Endothelial cell of umbilical vein (primary cell): Measurements from ENCODE around the gene NANOS3. TPM values are rescaled to one million over a fixed set of nuclear protein-coding genes. Genes with fewer than 3 reads are reported as not detected.

Experiments used
- BruUV-seq: library from RNA; stranded (reverse); fragments of 400-500 nt; replicated peaks from 2 replicates; lab custom pipeline; 2021; lab: Mats Ljungman, UMichigan
- CTCF ChIA-PET: fragments of 300-600, 350-600 bp; sonication (Branson Sonifier 250); formaldehyde crosslinking; loops from one replicate; lab custom pipeline; 2021; ENCODE audit warnings: antibody characterized with exemption, inconsistent platforms; lab: Charles Lee
- POLR2A ChIA-PET: fragments of 300-600, 350-600 bp; sonication (Branson Sonifier 250); formaldehyde crosslinking; loops from one replicate; lab custom pipeline; 2021; ENCODE audit warnings: antibody characterized with exemption, inconsistent platforms; lab: Charles Lee
- DNase-seq: peaks from one replicate; pipeline ENCODE4 v3.0.0-alpha.2; 2011; ENCODE audit warnings: low read depth, low spot score
- FAIRE-seq: peaks from 2 replicates; lab custom pipeline; 2011; peaks lifted over from hg19 to GRCh38; lab: Jason Lieb, UNC
- H2AFZ ChIP-seq: 2 replicates; pipeline ENCODE4 v1.6.0; 2012; ENCODE audit warnings: low read depth, low read length, control low read depth, inconsistent platforms
- H3K27ac ChIP-seq: 2 replicates; pipeline ENCODE4 v1.5.1; 2011; ENCODE audit warnings: low read depth, mild to moderate bottlenecking, control low read depth, low read length, moderate library complexity; ENCODE audit not compliant: insufficient read depth
- H3K27me3 ChIP-seq, 2 experiments: 2 replicates each; pipeline versions ENCODE4 v1.6.0 to v1.6.1; 2011; ENCODE audit warnings: low read length in 2 of 2, mixed read lengths in 1 of 2; ENCODE audit not compliant: control insufficient read depth in 2 of 2, insufficient read depth in 2 of 2
- H3K36me3 ChIP-seq, 2 experiments: 2 replicates in 1 of 2; 3 replicates in 1 of 2; pipeline ENCODE4 v1.5.1; 2011; ENCODE audit warnings: low read length in 2 of 2, mild to moderate bottlenecking in 1 of 2, moderate library complexity in 1 of 2; ENCODE audit not compliant: control insufficient read depth in 2 of 2, insufficient read depth in 2 of 2; ENCODE audit errors: extremely low read depth in 1 of 2
- H3K4me1 ChIP-seq: 3 replicates; pipeline ENCODE4 v1.5.1; 2011; ENCODE audit warnings: mild to moderate bottlenecking, low read length; ENCODE audit not compliant: control insufficient read depth, insufficient read depth; ENCODE audit errors: extremely low read depth
- H3K4me2 ChIP-seq: 2 replicates; pipeline ENCODE4 v1.6.1; 2011; ENCODE audit warnings: low read length, control low read depth, mixed read lengths; ENCODE audit not compliant: insufficient read depth
- H3K4me3 ChIP-seq, 3 experiments: fragments of 200-600 bp in 1 of 3; sonication (generic), shearing (Covaris generic) in 1 of 3; replicated peaks in 1 of 3; 2 replicates each; pipeline ENCODE4 v1.5.1; 2011 to 2016; ENCODE audit warnings: control low read depth in 3 of 3, low read length in 3 of 3, mild to moderate bottlenecking in 2 of 3, inconsistent platforms in 1 of 3, low read depth in 1 of 3, moderate library complexity in 1 of 3; ENCODE audit not compliant: insufficient read depth in 1 of 3
- H3K79me2 ChIP-seq: 2 replicates; pipeline ENCODE4 v1.6.0; 2012; ENCODE audit warnings: low read length, inconsistent platforms; ENCODE audit not compliant: control insufficient read depth, insufficient read depth
- H3K9ac ChIP-seq: replicated peaks from 2 replicates; pipeline ENCODE3; 2011; ENCODE audit warnings: low read length, control low read depth; ENCODE audit not compliant: insufficient read depth; ENCODE audit errors: extremely low read depth
- H3K9me1 ChIP-seq: replicated peaks from 3 replicates; pipeline ENCODE4 v1.6.0; 2011; ENCODE audit warnings: mild to moderate bottlenecking, low read length; ENCODE audit not compliant: control insufficient read depth, insufficient read depth; ENCODE audit errors: extremely low read depth
- H3K9me3 ChIP-seq: replicated peaks from 2 replicates; pipeline ENCODE4 v1.5.1; 2012; ENCODE audit warnings: low read length, inconsistent platforms; ENCODE audit not compliant: control insufficient read depth, insufficient read depth
- H4K20me1 ChIP-seq: replicated peaks from 2 replicates; pipeline ENCODE3; 2011; ENCODE audit warnings: mild to moderate bottlenecking, low read length; ENCODE audit not compliant: control insufficient read depth, insufficient read depth; ENCODE audit errors: extremely low read depth
- CTCF ChIP-seq, 2 donors: IDR thresholded peaks; 1 replicate in 1 of 2; 2 replicates in 1 of 2; pipeline ENCODE4 v1.5.1; 2011; ENCODE audit warnings: low read length in 2 of 2, mild to moderate bottlenecking in 2 of 2, moderate library complexity in 2 of 2, control low read depth in 1 of 2, inconsistent platforms in 1 of 2, low read depth in 1 of 2; ENCODE audit not compliant: insufficient read depth in 1 of 2; ENCODE audit errors: extremely low read depth in 1 of 2
- EZH2 ChIP-seq: IDR thresholded peaks from 2 replicates; pipeline ENCODE4 v1.6.1; 2012; ENCODE audit warnings: borderline replicate concordance, low read depth, mild to moderate bottlenecking, moderate library complexity, low read length, inconsistent platforms; ENCODE audit not compliant: severe bottlenecking
- FOS ChIP-seq: IDR thresholded peaks from 2 replicates; pipeline ENCODE4 v1.6.1; 2011; ENCODE audit warnings: mild to moderate bottlenecking, low read length, moderate library complexity, borderline replicate concordance; ENCODE audit not compliant: insufficient read depth
- GATA2 ChIP-seq: IDR thresholded peaks from 2 replicates; pipeline ENCODE4 v1.7.0; 2011; ENCODE audit warnings: low read depth, mild to moderate bottlenecking, moderate library complexity, mixed read lengths, low read length; ENCODE audit not compliant: insufficient read length, insufficient read depth
- JUN ChIP-seq: IDR thresholded peaks from 2 replicates; pipeline ENCODE4 v1.6.1; 2011; ENCODE audit warnings: borderline replicate concordance, low read depth; ENCODE audit not compliant: insufficient read length, insufficient read depth
- MAX ChIP-seq: IDR thresholded peaks from 2 replicates; pipeline ENCODE4 v1.6.1; 2011; ENCODE audit not compliant: insufficient read depth, insufficient read length
- MYC ChIP-seq: IDR thresholded peaks from one replicate; pipeline ENCODE4 v1.6.1; 2011; ENCODE audit warnings: mild to moderate bottlenecking, low read depth, low read length
- POLR2A ChIP-seq: IDR thresholded peaks from 2 replicates; pipeline ENCODE4 v1.6.1; 2012; ENCODE audit warnings: low read depth, mild to moderate bottlenecking, control low read depth, low read length
- POLR2AphosphoS5 ChIP-seq: IDR thresholded peaks from 2 replicates; pipeline ENCODE4 v1.6.1; 2012; ENCODE audit warnings: low read depth, mild to moderate bottlenecking, control low read depth, low read length, moderate library complexity; ENCODE audit not compliant: insufficient read depth
- dilution Hi-C: fragments of 300-500 bp; cut with MboI; formaldehyde crosslinking; loops from one replicate; pipeline ENCODE4 v1.15.0; 2019; ENCODE audit warnings: low sequenced_read_pairs; ENCODE audit not compliant: extremely low pct_ligation_motif_present
- intact Hi-C: fragments of 100-400 bp; cut with micrococcal nuclease; formaldehyde crosslinking; loops from one replicate; pipeline ENCODE4 v1.10.0; 2022
- polyA plus RNA-seq, 4 experiments: library from polyadenylated mRNA; depleted of rRNA in 3 of 4; stranded (reverse) in 3 of 4; unstranded in 1 of 4; fragments of >200 nt; gene quantifications; 2 replicates each; pipeline versions ENCODE4 v1.2.1 to v1.2.3, GENCODE V29; 2011 to 2012; ENCODE audit warnings: missing spikeins in 1 of 4
- total RNA-seq: library from RNA; stranded (reverse); gene quantifications from 2 replicates; pipeline ENCODE4 v1.2.3, GENCODE V29; 2021

NANOS3 gene
- total and polyA plus RNA-seq, 2 donors (not counting 3 experiments of a cell fraction or from before 2014, with no cell fraction given), result 1.0 to 4.4 TPM

GRCh38 chr19:13883516-13884064, 6.7 kb downstream of the NANOS3 start:
- no peak overlapping the region for H3K27ac ChIP-seq
- dilution Hi-C loops, result no loop called here
- H2AFZ ChIP-seq, result no peak overlapping the region
- intact Hi-C loops, result loop anchor here (5.0 kb wide), 2 partner anchors 174 to 464 kb away; no protein-coding TSS in a partner anchor
- H3K9me3 ChIP-seq, result no peaks in the 10 kb centered on the region
- H3K4me1 ChIP-seq, result peaks cover 5% of the 10 kb centered on the region
- no peaks in the 10 kb centered on the region for H3K79me2 ChIP-seq
- no peak overlapping the region for H3K4me2 ChIP-seq
- no TSS peak for BruUV-seq
- CTCF ChIA-PET, result interaction anchor here (1.0 to 8.1 kb wide), 5 partner anchors 159 to 465 kb away, joined by 3 to 74 read pairs (median 8); partner anchors contain the start of gene MISP3
- TF ChIP-seq MAX (no peak), POLR2AphosphoS5 (no peak), GATA2 (no peak), FOS (no peak), JUN (no peak), CTCF (IDR thresholded peaks at IDR 0.05; ENCODE audit: extremely low read depth in 1 of 2, insufficient read depth in 1 of 2, low read depth in 1 of 2, low read length in 2 of 2) (no peak), MYC (no peak), EZH2 (no peak), POLR2A (no peak)
- no peak overlapping the region for H3K4me3 ChIP-seq
- no peaks in the 10 kb centered on the region for H4K20me1 ChIP-seq
- no peak overlapping the region for H3K9ac ChIP-seq
- H3K27me3 ChIP-seq, result no peaks in the 10 kb centered on the region
- POLR2A ChIA-PET, result no interaction called here
- H3K9me1 ChIP-seq, result no peaks in the 10 kb centered on the region
- FAIRE-seq (no peak), DNase-seq (no peak)
- H3K36me3 ChIP-seq, result no peaks in the 10 kb centered on the region
